OCI-LY3 (cell line): ENCODE measurements around the gene TMEM35A.
"Not testable (repeated sequence)": the region's sequence is repeated elsewhere in the genome, so short reads cannot be mapped to it uniquely, and the experiment has no call there.

Experiments
- H2AFZ ChIP-seq: fragments of 200-600, 300-600 bp; shearing (Covaris generic); 2 replicates; pipeline ENCODE4 v1.6.0; 2014; ENCODE audit warnings: antibody characterized with exemption, low read depth, low read length
- H3K27ac ChIP-seq: fragments of 200-600, 300-600 bp; sonication (generic); 2 replicates; pipeline ENCODE4 v1.5.1; 2014; ENCODE audit warnings: mild to moderate bottlenecking, low read length, moderate library complexity, mixed read lengths
- H3K27me3 ChIP-seq: fragments of 200-600, 300-600 bp; sonication (generic); 2 replicates; pipeline ENCODE4 v1.6.1; 2014; ENCODE audit warnings: low read depth, low read length, mixed read lengths
- H3K36me3 ChIP-seq: fragments of 200-600, 300-600 bp; sonication (generic); replicated peaks from 2 replicates; pipeline ENCODE3; 2014; ENCODE audit warnings: low read depth, low read length, mixed read lengths
- H3K4me1 ChIP-seq: fragments of 300-600, 200-600 bp; sonication (generic); 2 replicates; pipeline ENCODE4 v1.6.1; 2014; ENCODE audit warnings: low read length, mixed read lengths
- H3K4me2 ChIP-seq: fragments of 200-600, 300-600 bp; sonication (generic); 2 replicates; pipeline ENCODE4 v1.6.1; 2014; ENCODE audit warnings: low read length, mixed read lengths
- H3K4me3 ChIP-seq: fragments of 300-600, 200-600 bp; sonication (generic); 2 replicates; pipeline ENCODE4 v1.5.1; 2014; ENCODE audit warnings: antibody characterized with exemption, mild to moderate bottlenecking, low read length, moderate library complexity
- H3K79me2 ChIP-seq: fragments of 300-600, 200-600 bp; shearing (Covaris generic); 2 replicates; pipeline ENCODE4 v1.6.1; 2014; ENCODE audit warnings: mild to moderate bottlenecking, low read length, mixed read lengths
- H3K9ac ChIP-seq: fragments of 300-600, 200-600 bp; shearing (Covaris generic); 2 replicates; pipeline ENCODE4 v1.6.0; 2014; ENCODE audit warnings: mild to moderate bottlenecking, low read length, moderate library complexity
- H3K9me3 ChIP-seq: fragments of 200-600, 300-600 bp; shearing (Covaris generic); 2 replicates; pipeline ENCODE4 v1.6.1; 2014; ENCODE audit warnings: low read length, mixed read lengths; ENCODE audit not compliant: insufficient read depth
- H4K20me1 ChIP-seq: fragments of 200-600, 300-600 bp; sonication (generic); 2 replicates; pipeline ENCODE4 v1.6.1; 2016; ENCODE audit warnings: low read length, mixed read lengths; ENCODE audit not compliant: insufficient read depth
- EZH2phosphoT487 ChIP-seq: fragments of 200-600 bp; shearing (Covaris generic); IDR thresholded peaks from 2 replicates; pipeline ENCODE4 v1.6.1; 2018; ENCODE audit warnings: antibody characterized with exemption, mixed run types, low read depth
- TF ChIP-seq, protein P1 (sequence below): fragments of 200-600, 300-600 bp; sonication (generic); IDR thresholded peaks from 2 replicates; pipeline ENCODE4 v1.5.1; 2014; ENCODE audit warnings: antibody characterized with exemption, low read length, low read depth

TMEM35A gene

DNA sequence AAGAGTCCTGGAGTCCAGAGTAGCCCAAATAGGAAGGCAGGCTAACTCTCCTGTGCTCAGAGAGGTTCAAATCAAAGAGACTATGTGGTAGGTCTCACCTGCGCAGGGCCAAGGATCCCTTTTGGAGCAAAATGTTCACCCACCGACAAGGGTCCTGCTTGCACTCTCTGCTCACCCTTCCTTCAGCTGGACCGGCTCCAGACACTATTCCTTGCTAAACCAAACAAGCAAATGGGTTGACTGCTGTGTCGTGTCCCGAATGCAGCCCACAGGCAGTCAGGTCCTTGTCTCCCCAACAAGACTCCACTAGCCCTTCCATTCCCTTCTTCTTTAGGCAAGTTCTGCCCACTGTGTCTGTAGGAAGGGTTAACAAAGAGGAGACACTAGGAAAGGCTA is 27.5 kb upstream of the TMEM35A start:
- Histone ChIP-seq H3K9ac (peak overlapping the region; percentile 91), H3K4me1 (peaks cover 15% of the 10 kb centered on the region), H3K27me3 (no peaks in the 10 kb centered on the region), H2AFZ (no peak overlapping the region), H3K4me2 (peak overlapping the region; percentile 83), H3K9me3 (no peaks in the 10 kb centered on the region), H4K20me1 (no peaks in the 10 kb centered on the region), H3K27ac (peak overlapping the region; percentile 82), H3K79me2 (peaks cover 9% of the 10 kb centered on the region), H3K36me3 (peaks cover 3% of the 10 kb centered on the region), H3K4me3 (peak overlapping the region; percentile 84)
- TF ChIP-seq, protein P1, sequence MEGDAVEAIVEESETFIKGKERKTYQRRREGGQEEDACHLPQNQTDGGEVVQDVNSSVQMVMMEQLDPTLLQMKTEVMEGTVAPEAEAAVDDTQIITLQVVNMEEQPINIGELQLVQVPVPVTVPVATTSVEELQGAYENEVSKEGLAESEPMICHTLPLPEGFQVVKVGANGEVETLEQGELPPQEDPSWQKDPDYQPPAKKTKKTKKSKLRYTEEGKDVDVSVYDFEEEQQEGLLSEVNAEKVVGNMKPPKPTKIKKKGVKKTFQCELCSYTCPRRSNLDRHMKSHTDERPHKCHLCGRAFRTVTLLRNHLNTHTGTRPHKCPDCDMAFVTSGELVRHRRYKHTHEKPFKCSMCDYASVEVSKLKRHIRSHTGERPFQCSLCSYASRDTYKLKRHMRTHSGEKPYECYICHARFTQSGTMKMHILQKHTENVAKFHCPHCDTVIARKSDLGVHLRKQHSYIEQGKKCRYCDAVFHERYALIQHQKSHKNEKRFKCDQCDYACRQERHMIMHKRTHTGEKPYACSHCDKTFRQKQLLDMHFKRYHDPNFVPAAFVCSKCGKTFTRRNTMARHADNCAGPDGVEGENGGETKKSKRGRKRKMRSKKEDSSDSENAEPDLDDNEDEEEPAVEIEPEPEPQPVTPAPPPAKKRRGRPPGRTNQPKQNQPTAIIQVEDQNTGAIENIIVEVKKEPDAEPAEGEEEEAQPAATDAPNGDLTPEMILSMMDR, result no peak
- TF ChIP-seq EZH2phosphoT487, result no peak

DNA sequence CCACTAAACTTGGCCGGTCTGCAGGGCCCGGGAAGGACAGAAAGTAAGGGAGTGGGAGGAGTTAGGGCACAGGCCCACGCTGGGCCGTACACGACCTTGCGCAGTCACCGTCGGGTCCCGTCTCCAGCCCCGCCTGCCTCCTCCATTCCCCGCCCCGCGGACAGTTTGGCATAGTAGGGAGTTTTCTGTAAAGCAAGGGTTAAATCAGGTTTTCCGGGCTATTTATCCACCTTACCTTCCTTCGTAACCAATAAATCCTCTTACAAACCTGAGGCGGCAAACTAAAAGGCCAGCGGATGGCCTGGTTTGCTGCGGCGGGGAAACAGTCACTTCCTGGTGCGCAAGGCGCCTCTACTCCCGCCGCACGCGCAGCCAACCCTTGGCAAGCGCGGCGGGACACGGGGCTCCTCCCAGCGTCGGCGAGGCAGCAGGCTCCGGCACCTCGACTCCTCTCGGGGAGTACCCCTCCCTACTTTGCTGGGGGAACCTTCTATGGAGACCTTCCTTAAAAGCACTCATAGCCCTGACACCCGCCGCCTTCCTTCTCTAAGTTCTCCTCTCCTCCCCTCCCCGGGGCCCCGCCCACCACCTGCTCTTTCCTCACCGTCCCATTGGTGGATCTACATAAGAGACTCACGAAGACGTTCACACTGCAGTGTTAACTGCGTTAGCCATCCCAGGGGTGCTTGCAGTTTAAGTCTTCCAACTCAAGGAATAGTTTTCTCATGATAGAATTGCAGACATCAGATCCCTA is 27.0 kb upstream of the TMEM35A start, which contains the start of gene TRMT2B:
TSS of gene TRMT2B (minus strand) at position 563 of the 754 bp plus-strand sequence. CDS start 9,822 bp downstream, outside the sequence.
- Histone ChIP-seq H3K4me2 (peak within 1 kb of the TSS; percentile 83), H3K9ac (peak within 1 kb of the TSS; percentile 91)

DNA sequence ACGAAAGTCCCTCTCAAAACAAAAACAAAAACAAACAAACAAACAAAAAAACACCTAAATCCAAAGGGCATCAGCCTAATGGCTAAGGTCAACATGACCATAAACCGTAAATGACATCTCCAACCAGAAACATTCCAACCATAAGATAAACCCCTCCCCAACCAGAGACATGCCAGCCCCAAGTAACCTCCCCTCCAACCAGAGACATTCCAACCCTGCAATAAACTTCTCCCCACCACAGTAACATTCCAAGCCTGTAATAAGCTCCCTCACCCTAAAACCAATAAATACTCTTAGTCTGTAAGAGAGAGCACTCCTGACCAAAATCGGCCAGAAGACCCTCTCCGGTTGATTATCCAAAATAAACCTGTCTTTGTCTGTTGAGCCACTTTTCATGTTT is 22.1 kb upstream of the TMEM35A start:
- H3K4me2 ChIP-seq, result peak overlapping the region; percentile 48
- H2AFZ ChIP-seq, result not testable (repeated sequence)

More for the DNA sequence above, 27.0 kb upstream of the TMEM35A start, which contains the start of gene TRMT2B:
- Histone ChIP-seq H2AFZ (peak within 1 kb of the TSS; percentile 100), H3K4me3 (peak within 1 kb of the TSS; percentile 84), H3K27me3 (no peaks in the 10 kb centered on the region), H3K79me2 (peaks cover 9% of the 10 kb centered on the region), H3K9me3 (no peaks in the 10 kb centered on the region), H3K27ac (peak within 1 kb of the TSS; percentile 82), H3K4me1 (peaks cover 18% of the 10 kb centered on the region), H4K20me1 (no peaks in the 10 kb centered on the region), H3K36me3 (peaks cover 3% of the 10 kb centered on the region)
- no peak for TF ChIP-seq EZH2phosphoT487
- TF ChIP-seq, protein P1, result no peak

DNA sequence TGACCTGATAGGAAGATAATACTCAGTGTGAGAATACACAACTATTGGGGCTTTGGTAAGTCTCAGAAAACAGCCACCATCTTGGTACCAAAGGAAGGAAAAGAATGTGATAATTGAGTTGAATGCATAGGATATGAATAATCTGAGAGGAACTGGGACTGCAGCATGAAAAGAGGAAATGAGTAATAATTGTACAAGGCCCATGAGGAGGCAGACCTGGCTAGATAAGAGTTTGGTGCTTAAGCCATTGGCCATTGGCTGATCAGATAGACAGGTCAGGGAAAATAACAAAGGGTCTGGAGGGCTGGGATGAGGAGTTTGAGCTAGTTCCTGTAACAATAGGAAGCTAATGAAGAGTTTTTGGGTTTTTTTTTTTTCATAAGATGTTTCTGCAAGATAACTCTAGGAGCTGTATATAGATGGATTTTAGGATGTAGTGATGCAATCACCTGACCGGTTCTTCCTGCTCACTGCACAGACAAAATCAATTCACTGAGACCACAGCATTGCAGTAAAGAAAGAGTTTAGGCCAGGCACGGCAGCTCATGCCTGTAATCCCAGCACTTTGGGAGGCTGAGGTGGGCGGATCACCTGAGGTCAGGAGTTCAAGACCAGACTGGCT is 21.5 kb upstream of the TMEM35A start:
- H3K9me3 ChIP-seq, result no peaks in the 10 kb centered on the region
- H3K4me2 ChIP-seq, result peak overlapping the region; percentile 48
- H3K9ac ChIP-seq, result no peak overlapping the region
- H3K27ac ChIP-seq, result peak overlapping the region; percentile 74
- no peaks in the 10 kb centered on the region for H3K27me3 ChIP-seq
- no peaks in the 10 kb centered on the region for H3K79me2 ChIP-seq
- H3K4me3 ChIP-seq, result no peak overlapping the region; the same call in 1 of the 2 replicates
- H3K4me1 ChIP-seq, result peaks cover 31% of the 10 kb centered on the region
- no peak overlapping the region for H2AFZ ChIP-seq
- H3K36me3 ChIP-seq, result no peaks in the 10 kb centered on the region
- TF ChIP-seq, protein P1, result no peak
- no peaks in the 10 kb centered on the region for H4K20me1 ChIP-seq

More for the DNA sequence above, 22.1 kb upstream of the TMEM35A start:
- peak overlapping the region; percentile 74 for H3K27ac ChIP-seq
- not testable (repeated sequence) for H3K36me3 ChIP-seq, H3K4me3 ChIP-seq, H3K79me2 ChIP-seq, H4K20me1 ChIP-seq, H3K9ac ChIP-seq, H3K27me3 ChIP-seq, H3K9me3 ChIP-seq
- H3K4me1 ChIP-seq, result peaks cover 32% of the 10 kb centered on the region
